ENCODE data around the gene GRIK4. TPM values are rescaled to one million over a fixed set of nuclear protein-coding genes. Genes with fewer than 3 reads are reported as not detected.

GRIK4 gene
- total RNA-seq, 1 donor from 2014 or later = 4.3 TPM

GRCh38 chr11:120562806-120563425, 51.4 kb downstream of the GRIK4 start:
- H3K4me1 ChIP-seq = peaks cover 14% of the 10 kb centered on the region
- H3K36me3 ChIP-seq = no peaks in the 10 kb centered on the region
- H3K27ac ChIP-seq = peak overlapping the region; percentile 17
- no peaks in the 10 kb centered on the region for H3K9me3 ChIP-seq
- DNase-seq (no peak), ATAC-seq (no peak)
- H3K27me3 ChIP-seq = peaks cover 16% of the 10 kb centered on the region
- no peak for TF ChIP-seq CTCF (IDR thresholded peaks at IDR 0.05)
- no peak overlapping the region for H3K4me3 ChIP-seq
- intact Hi-C loops (cut with DNase I) = no loop called here

- Histone ChIP-seq H3K27me3 (peaks cover 16% of the 10 kb centered on the region), H3K36me3 (no peaks in the 10 kb centered on the region), H3K4me3 (peak overlapping the region; percentile 40), H3K27ac (peak overlapping the region; percentile 17), H3K9me3 (no peaks in the 10 kb centered on the region), H3K4me1 (peaks cover 14% of the 10 kb centered on the region)
- intact Hi-C loops (cut with DNase I) = no loop called here
- no peak for TF ChIP-seq CTCF (IDR thresholded peaks at IDR 0.05)
- ATAC-seq (no peak), DNase-seq (no peak)
These were observed 52.4 kb downstream of the GRIK4 start for GRCh38 chr11:120563703-120564572.

GRCh38 chr11:120564573-120565311, 53.2 kb downstream of the GRIK4 start:
- H3K27ac ChIP-seq = no peak overlapping the region
- no peak for DNase-seq

GRCh38 chr11:120565466-120566155, 54.1 kb downstream of the GRIK4 start:
- Histone ChIP-seq H3K4me3 (no peak overlapping the region), H3K9me3 (no peaks in the 10 kb centered on the region), H3K36me3 (no peaks in the 10 kb centered on the region), H3K4me1 (peaks cover 14% of the 10 kb centered on the region), H3K27ac (no peak overlapping the region), H3K27me3 (peaks cover 16% of the 10 kb centered on the region)
- ATAC-seq = no peak
- intact Hi-C loops (cut with DNase I) = no loop called here
- TF ChIP-seq CTCF (IDR thresholded peaks at IDR 0.05) = no peak
- no peak for DNase-seq

More at GRCh38 chr11:120564573-120565311, 53.2 kb downstream of the GRIK4 start:
- intact Hi-C loops (cut with DNase I) = no loop called here
- TF ChIP-seq CTCF (IDR thresholded peaks at IDR 0.05) = peak; percentile 15
- Histone ChIP-seq H3K4me1 (peaks cover 14% of the 10 kb centered on the region), H3K9me3 (no peaks in the 10 kb centered on the region), H3K27me3 (peaks cover 16% of the 10 kb centered on the region), H3K4me3 (peak overlapping the region; percentile 40), H3K36me3 (no peaks in the 10 kb centered on the region)
- ATAC-seq = peak; percentile 56

GRCh38 chr11:120566176-120566575, 54.6 kb downstream of the GRIK4 start:
- H3K4me1 ChIP-seq = peaks cover 14% of the 10 kb centered on the region
- no peak for TF ChIP-seq CTCF (IDR thresholded peaks at IDR 0.05)
- no peak overlapping the region for H3K4me3 ChIP-seq
- H3K27ac ChIP-seq = no peak overlapping the region
- H3K27me3 ChIP-seq = peaks cover 16% of the 10 kb centered on the region
- no peak for ATAC-seq
- no peaks in the 10 kb centered on the region for H3K36me3 ChIP-seq
- intact Hi-C loops (cut with DNase I) = no loop called here
- H3K9me3 ChIP-seq = no peaks in the 10 kb centered on the region
- DNase-seq = no peak

All from upper lobe of right lung (tissue), 1 donor.